Amygdala (tissue), 56 donors: ENCODE data around the gene RBM12.
A peak's percentile ranks its signal among the peaks of the same experiment; 100 is the strongest.
"Not testable (repeated sequence)": the region's sequence is repeated elsewhere in the genome, so short reads cannot be mapped to it uniquely, and the experiment has no call there.

Experiments used
- DNase-seq, 56 donors: peaks; one replicate each; lab custom pipeline; 2025; lab: John Stamatoyannopoulos, UW

Gene RBM12

DNA sequence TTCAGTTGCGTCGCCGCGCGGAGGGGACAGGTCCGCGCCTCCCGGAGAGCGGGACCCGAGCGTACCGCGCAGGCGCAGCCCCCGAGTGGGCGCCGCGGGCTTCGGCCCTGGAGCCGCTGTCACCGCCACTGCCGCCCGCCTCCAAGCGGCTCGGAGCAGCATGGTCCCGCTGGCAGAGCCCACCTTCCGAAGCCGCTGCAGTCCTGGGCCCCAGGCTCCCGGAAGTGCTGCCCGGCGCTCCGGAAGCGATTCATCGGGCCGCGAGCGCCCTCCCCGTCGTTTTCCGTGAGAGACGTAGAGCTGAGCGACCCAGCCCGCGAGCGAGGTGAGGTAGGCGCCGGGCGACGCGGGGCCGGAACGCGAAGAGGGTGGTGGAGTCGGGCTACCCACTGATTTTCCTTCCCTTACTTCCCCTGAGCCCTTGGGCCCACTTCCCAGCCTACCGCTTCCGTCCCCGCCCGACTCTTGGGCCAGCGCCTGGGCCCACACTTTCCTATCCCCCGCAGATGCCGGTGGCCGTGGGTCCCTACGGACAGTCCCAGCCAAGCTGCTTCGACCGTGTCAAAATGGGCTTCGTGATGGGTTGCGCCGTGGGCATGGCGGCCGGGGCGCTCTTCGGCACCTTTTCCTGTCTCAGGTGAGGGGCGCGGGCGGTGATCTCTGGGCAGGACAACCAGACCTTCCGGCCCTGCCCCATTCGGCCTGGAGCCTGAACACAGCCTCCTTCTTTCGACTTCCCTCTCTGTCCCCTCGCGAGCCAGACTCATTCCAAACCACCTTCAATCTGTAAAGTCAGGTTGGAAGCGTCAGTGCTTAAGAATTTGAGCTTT lies 34.6 kb upstream of the RBM12 start, which contains the start of the genes NFS1 and ROMO1:
NFS1 (minus strand) TSS at position 226 of the 830 bp plus-strand sequence; CDS start at position 162, 64 bp downstream.
ROMO1 (plus strand) TSS at position 279 of the 830 bp plus-strand sequence; CDS start at position 507, 228 bp downstream.
- peak; percentile 18 to 90 (median 73) for DNase-seq

DNA sequence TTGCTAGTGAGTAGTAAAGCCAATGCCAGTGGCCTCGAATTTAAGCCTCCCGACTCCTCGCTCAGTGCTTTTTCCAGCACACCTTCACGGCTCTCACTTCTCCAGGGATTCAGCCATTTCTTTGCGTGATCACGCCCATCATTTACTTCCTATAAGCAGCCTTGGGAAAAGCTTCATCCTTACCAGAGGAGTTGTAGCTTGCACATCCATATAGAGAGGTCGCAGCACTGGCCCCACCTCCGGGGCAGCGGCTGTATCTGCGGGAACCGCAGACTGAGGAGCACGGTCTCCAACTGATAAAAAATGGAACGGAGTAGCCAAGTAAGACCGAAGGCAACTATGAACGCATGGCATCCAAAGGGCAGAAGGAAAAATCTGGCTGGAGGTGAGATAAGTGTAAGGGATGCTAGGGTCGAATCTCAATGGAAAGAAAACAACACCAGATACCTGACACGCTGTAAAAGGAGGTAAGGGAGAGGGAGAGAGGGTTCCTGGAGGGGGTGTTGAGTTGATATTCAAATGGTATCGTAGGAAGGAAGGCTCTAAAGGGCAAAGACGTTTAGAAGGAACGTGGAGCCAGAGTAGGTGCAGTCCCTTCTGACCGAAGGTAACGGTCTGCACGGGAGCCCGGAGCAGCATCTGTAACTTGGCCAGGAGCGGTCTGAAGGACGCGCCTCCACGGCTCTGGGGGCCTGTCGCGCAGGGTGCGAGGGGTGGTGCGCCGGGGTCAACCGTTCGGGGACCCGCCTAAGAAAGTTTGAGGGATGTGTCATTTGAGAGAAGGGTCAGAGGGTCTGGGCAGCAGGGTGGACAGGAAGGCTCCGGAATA lies 33.8 kb upstream of the RBM12 start:
- peak in 2 of 56 donors; percentile 4 to 62 for DNase-seq

DNA sequence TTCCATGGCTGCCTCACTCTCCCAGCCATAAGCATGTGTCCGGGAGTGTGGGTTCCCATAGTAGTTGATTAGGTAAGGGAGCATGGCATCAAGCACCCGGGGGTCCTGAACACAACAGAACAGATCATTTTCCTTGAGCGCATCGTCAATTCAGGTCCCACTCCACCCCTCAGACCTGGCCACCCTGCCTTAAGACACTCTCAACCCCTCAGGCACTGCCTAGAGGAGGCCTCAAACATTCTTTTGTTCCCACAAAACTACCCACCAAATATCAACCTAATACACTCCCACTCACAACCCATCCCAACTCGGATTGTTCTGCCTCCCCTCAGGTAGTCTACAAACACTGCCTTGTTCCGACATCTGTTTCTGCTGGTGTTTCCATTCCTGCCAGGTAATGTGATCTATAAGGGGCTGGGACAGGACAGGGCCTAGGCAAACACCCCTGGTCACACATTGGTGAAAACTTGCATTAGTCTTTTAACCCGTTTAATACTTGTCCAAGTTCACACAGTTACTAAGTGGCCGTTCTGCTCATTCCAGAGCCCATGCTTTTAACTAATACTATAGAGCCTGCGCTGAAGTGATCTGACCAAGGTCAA lies 33.1 kb upstream of the RBM12 start:
- DNase-seq, result no peak

DNA sequence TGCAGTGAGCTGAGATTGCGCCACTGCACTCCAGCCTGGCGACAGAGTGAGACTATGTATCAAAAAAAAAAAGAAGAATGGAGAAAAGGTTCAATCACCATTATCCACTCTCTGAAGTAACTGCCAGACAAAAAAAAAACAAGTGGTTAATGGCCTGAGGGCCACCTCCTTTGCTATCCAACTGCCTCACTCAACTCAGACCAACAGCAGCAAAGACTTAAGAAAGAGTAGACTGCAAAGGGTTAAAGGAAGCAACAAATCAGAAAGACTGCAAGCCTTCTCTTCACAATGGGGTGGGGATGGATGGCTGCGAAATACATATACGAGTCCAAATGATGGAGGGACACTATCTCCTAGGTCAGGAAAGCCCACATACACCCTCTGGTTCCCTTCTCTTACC lies 31.3 kb upstream of the RBM12 start:
- no peak for DNase-seq

DNA sequence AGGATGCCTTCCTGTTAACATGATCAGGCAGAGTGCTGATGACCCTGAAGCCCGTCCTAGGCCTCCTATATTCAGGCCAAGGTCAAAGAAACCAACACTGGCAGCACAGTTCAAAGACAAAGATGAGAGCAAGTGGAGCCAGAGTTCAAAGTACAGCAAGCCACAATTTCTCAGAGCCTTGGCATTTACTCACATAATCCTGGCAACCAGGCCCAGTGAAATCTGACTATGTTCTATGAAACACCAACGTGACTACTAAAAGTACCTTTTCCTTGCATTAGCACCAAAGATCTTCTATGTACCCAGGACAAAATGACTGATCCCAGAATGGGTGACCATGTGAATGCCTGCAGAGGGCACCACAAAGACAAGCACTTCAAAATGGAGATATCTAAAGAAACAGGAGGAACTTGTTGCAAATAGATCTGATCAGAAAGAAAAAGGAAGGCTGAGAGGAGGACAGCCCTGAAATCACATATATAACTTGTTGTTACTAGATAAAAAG lies 30.6 kb upstream of the RBM12 start:
- no peak for DNase-seq

DNA sequence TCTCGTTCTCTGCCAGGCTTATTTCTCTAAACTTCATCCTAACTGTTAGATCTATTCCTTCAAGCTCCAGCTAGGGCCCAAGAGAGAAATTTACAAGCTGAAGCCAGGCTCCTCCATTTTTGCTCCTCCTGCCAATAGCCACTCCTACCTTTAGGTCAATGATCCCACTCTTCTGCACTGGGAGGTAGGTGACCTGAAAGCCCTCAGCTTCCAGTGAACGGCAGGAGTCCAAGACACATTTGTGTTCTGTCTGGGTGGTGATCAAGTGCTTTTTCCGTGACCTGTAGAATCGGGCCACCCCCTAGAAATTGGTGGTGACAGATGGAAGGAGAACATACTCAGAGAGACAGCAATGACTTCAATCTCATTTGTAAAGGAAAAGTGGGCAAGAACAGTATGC lies 25.6 kb upstream of the RBM12 start:
- no peak for DNase-seq

DNA sequence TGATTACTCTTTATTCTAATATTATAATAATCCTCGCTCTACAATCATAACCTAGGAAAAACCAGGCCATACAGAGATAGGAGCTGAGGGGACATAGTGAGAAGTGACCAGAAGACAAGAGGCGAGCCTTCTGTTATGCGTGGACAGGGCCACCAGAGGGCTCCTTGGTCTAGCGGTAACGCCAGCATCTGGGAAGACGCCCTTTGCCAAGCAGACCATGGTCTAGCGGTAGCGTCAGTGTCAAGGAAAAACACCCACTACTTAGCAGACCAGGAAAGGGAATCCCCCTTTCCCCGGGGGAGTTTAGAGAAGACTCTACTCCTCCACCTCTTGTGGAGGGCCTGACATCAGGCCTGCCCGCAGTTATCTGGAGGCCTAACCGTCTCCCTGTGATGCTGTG lies 22.2 kb upstream of the RBM12 start:
- DNase-seq, result peak in 2 of 56 donors; percentile 2

DNA sequence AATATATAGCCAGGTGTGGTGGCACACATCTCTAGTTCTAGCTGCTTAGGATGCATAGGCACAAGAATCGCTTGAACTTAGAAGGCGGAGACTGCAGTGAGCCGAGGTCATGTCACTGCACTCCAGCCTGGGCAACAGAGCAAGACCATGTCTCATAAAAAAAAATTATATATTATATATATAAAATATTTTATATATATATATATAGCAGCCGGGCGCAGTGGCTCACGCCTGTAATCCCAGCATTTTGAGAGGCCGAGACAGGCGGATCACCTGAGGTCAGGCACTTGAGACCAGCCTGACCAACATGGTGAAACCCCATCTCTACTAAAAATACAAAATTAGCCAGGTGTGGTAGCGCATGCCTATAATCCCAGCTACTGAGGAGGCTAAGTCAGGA lies 20.7 kb upstream of the RBM12 start:
- DNase-seq, result not testable (repeated sequence)

DNA sequence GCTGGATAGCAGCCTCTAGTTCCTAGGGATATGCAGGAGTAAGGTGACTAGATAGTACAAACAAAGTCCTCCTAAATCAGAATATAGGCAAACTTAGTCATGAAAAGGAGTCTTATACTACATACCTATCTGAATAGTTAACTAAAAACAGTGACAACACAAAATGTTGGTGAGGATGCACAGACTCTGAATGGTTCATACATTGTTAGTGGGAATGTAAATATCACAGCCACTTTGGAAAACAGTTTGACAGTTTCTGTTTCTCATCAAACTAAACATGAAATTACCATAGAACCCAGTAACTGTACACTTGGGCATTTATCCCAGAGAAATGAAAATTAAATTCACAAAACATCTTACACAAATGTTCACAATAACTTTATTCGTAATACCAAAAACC lies 17.3 kb upstream of the RBM12 start:
- DNase-seq, result no peak

DNA sequence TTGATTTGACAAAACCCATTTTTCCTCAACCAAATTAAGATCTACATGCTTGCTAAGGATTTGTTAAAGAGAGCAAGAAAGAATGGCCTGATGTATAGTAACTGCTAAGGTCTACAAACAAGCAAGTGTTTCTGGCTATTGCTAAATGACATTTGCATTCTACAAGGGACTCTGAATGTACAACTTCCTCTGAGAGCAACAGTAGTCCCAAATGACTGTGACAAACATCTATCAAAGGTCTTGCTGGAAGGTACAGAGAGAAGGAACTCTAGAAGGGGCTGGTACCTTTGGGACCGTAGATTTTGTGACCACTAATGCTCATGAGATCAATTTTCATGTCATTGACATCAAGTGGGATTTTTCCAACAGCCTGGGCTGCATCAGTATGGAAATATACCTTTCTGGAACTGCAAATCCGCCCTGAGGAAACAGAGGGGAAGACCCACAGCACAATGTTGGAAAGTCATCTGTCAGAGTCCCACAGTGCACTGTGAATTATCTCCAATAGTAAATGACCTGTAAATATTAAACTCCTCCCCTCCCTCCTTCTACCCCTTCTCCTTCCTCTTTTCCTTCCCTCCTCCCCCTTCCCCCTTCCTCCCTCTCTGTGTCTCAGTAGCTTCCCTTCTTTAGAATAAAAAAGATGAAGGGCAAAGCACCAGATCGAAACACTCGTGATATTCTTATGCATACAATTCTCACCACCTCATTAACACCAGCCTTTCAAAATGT lies 15.9 kb upstream of the RBM12 start:
- no peak for DNase-seq

DNA sequence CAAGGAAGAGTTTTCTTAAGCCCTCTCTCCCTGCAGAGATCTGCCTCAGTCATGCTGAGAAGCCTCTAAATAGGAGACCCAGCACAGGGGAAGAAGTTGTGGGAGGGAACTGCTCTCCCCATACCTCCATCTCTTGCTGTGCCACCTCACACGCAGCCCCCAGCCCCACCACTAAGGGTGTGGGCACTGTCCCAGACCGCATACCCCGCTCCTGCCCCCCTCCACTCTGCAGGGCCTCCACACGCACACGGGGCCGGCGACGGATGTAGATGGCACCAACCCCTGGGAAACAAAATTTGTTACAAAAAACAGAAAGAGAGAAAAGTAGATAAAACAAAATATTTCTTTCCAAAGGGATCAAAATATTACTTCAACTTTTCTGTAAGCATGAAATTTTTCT lies 10.2 kb upstream of the RBM12 start:
- no peak for DNase-seq

DNA sequence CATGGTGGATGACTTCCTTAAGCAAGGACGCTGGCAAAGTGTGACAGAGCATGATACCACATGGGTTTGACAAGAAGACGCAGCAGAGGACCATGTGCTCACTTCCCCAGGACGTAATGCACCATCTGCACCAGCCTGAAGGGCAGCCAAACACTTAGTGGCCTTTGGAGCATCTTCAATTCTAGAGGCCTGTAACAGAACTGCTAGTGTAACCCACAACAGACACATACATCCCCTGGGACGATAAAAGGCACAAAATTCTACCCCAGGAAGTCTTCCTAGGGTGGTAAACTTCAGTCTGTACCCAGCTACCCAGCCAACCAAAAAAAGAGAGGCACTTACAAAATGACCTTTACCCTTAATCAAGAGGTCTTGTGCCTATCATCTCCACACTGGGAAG lies 9.2 kb upstream of the RBM12 start:
- DNase-seq, result no peak

DNA sequence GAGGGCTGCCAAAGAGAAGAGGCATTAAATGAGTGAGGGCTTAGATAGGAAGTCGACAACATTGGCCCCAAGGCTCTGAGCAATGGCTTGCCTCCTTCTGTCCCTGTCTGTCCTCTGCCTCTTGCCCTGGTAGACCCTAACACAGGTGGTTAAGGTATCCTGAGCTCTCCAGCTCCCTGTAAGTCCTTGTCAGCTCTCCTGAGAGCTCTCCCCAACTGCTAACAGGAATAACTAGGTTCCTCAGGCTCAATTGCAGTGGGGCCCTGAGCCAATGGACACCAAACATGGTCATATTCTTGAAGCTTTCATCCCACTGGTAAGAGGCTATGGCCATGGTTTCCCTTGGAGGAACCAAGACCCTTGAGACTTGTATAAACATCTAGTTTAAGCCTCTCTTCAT lies 5.0 kb upstream of the RBM12 start:
- no peak for DNase-seq

DNA sequence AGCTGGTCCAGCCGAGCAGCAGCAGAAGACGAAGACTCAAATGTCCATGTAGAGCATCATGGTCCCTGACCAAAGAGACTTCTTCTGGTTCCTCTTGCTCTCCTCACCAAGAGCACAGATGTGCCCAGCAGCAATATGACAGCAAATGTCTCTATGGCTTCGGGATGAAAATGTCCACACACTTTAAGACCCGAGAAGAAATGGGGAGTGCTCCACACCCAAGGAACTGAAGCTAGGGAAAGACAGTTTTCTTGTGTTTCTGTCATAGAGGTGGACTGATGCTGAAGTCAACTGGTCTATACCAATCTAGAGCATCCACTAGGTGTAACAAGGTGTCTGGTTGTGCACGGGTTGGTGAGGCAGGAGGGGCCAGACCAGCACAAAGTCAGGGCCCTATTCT lies 4.5 kb upstream of the RBM12 start:
- no peak for DNase-seq

DNA sequence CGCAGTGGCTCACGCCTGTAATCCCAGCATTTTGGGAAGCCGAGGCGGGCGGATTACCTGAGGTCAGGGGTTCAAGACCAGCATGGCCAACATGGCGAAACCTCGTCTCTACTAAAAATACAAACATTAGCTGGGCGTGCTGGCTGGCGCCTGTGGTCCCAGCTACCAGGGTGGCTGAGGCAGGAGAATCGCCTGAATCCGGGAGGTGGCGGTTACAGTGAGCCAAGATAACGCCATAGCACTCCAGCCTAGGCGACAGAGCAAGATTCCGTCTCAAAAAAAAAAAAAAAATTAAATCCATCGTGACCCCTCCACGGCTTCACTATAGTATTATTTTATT lies 1.2 kb upstream of the RBM12 start:
- DNase-seq, result no peak

DNA sequence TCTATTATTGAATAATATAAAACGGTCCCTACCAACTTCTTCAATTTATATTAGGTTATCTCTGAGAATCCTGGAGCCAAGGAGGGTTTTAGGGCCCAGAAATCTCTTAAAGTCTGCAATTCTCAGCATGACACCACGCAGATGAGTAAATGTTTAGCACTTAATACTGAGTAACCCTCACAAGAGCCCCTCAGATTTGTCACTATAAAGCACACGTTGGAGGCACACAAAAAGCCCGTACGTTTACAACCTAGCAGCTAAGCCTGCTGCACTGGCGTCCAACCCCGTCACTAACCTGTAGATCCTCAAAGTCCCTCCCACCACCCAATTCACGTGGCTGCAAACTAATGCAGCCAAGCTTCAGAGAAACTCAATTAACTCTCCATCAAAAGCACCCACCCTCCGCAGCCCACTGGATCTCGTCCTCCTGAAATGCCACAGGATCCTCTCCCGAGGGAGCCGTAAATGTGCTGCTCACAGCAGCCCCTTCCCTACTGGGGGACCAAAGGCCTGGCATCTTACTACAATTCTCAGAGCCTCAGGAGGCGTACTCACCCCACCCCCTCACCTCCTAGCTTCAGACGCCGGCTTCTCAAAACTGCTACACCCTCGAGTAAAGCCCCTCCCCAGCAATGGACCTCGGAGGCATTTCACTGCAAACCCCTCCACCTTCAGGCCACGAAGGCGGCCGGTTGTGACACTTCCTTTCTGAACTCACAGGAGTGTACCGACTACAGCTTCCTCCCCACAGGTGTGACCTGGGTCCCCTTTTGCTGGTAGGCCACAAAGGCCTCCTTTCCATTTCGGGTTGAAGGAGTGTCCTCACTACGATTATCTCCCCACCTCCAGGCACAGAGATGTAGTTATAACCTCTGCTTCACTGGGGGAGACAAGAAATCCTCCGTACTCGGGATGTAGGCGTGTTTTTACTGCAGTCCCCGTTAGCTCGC lies 909 bp downstream of the RBM12 start:
- DNase-seq, result peak in 31 of 56 donors; percentile 5 to 47 (median 27)

DNA sequence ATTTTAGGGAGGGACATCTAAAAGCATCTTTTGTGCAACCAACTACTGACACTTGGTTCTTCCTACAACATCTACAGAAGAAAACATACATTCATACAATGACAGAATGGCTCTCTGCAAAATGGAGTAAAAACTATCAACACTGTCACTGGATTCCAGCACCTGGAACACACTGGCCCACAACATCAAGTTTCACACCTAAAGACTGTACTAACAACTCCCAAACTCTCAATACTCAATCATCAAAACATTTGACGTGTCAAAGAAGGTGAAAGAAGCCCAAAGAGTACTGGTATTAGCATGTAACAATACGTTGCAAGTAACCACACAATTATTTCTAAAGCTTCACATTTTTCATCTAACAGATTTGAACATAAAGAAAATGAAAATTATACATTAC lies 2.1 kb downstream of the RBM12 start:
- DNase-seq, result no peak

DNA sequence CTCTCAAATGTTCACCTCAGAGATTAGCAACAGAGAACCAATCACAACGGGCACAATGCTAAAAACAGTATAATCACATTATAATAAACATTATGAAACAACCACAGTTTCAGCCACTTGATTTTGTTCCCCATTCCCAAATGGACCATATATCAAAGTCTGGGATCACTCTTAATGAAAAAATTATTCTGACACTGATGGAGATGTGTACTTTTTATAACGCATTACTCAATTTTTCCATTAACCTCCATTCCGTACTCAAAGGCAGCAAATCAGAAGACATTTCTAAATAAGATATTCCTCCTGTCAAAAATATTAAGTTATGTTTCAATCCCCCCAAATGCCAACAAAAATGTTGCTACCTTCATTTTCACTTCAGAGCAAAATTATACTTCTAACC lies 2.8 kb downstream of the RBM12 start:
- DNase-seq, result no peak

DNA sequence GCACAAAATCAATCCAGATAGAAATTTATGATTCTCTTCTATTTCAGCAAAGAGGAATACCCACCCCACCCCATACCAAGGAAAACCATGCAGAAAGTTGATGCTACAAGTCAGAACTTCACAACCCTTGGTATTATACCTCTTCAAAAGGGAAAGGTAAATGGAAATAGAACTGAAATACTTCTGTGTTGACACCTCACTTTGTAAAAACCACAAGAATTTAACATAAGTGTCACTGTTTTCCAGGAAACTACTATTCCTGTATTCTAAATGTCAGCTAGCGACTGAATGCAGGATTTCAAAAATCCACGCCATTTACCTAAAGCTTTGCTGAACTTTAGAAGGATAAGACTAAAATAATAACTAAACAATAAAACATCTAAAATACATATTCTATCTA lies 3.6 kb downstream of the RBM12 start:
- DNase-seq, result no peak
